GM21737 (cell line): ENCODE results near the gene RABGAP1L.
"Not testable (repeated sequence)": the region's sequence is repeated elsewhere in the genome, so short reads cannot be mapped to it uniquely, and the experiment has no call there.

Experiments used
- ATAC-seq: cut with Tn5 transposase; IDR thresholded peaks from one replicate; pipeline ENCODE4 v1.9.1; 2021; ENCODE audit warnings: mild to moderate bottlenecking, moderate library complexity; ENCODE audit not compliant: unreplicated experiment

Gene RABGAP1L

GRCh38 chr1:174642393-174642792 lies 483.1 kb downstream of the RABGAP1L start:
- no peak for ATAC-seq

GRCh38 chr1:174643206-174643605 lies 483.9 kb downstream of the RABGAP1L start:
- ATAC-seq, result no peak

GRCh38 chr1:174649572-174649971 lies 490.3 kb downstream of the RABGAP1L start:
- ATAC-seq, result not testable (repeated sequence)

GRCh38 chr1:174652569-174653280 lies 493.4 kb downstream of the RABGAP1L start:
- ATAC-seq, result no peak

- ATAC-seq, result no peak
Observed at GRCh38 chr1:174654560-174654959, 495.2 kb downstream of the RABGAP1L start.

GRCh38 chr1:174656409-174657059 lies 497.2 kb downstream of the RABGAP1L start:
- no peak for ATAC-seq

DNA sequence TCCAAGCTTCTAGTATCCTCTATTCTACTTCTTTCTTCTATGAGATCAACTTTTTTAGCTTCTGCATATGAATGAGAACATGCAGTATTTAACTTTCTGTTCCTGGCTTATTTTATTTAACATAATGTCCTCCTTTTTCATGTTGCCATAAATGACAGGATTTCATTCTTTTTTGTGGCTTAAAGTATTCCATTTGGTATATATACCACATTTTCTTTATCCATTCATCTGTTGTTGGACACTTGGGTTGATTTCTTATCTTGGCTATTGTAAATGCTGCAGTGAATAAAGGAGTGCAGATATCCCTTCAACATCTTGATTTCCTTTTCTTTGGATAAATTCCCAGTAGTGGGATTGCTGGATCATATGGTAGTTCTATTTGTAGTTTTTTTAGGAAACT lies 498.1 kb downstream of the RABGAP1L start:
- no peak for ATAC-seq

DNA sequence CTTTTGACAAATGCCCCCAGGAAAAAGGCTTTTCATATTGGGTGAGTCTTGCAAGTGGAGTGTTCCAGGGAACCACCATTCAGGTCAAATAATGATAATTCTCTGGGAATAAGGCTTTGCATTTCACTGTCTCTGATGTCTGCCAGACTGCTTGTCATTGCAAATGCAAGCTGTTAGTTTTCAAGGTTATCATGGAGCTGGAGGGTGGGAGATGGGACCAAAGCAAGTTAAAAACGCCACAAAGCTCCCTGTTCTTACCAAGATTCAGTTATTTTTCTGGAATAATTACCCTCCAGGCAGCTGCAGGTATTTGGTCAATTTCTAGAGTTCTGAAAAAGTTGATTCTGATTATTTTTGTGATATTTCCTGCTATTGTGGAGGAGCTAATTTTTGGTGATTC lies 498.6 kb downstream of the RABGAP1L start:
- ATAC-seq, result no peak

- ATAC-seq, result no peak
Observed at GRCh38 chr1:174659823-174660222, 500.5 kb downstream of the RABGAP1L start.

GRCh38 chr1:174660476-174660875 lies 501.2 kb downstream of the RABGAP1L start:
- no peak for ATAC-seq

- no peak for ATAC-seq
Observed at GRCh38 chr1:174663358-174663757, 504.0 kb downstream of the RABGAP1L start.

DNA sequence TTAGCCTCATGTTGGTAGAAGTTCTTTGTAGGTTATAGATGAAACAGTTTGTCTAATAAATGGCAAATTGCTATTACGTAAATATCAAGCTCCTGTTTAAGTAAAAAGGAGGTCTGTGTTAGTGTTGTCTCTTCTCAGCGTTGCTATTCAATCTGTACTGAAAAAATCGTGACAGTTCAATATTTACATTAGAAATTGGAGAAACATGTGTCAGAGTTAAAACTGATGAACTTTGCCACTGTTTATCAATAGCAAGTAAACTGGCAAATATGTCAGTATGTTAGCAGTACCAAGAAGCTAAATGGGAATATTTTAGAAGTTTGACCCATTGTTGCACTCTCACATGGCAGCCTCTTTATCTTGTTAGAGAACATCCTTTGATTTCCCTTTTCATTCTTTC lies 506.9 kb downstream of the RABGAP1L start:
- no peak for ATAC-seq

DNA sequence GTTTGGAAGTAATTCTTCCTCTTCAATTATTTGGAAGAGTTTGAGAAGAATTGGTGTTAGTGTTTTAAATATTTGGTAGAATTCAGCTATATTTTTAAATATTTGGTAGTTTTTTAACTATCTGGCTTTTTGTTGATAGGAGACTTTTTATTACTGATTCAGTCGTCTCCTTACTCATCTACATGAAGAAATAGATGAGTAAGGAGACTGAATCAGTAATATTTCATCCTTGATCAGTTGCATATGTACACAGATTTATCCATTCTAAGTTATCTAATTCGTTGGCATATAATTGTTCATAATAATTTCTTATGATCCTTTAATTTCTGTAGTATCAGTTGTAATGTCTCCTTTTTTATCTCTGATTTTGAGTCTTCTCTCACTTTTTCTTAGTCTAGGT lies 512.5 kb downstream of the RABGAP1L start:
- no peak for ATAC-seq

DNA sequence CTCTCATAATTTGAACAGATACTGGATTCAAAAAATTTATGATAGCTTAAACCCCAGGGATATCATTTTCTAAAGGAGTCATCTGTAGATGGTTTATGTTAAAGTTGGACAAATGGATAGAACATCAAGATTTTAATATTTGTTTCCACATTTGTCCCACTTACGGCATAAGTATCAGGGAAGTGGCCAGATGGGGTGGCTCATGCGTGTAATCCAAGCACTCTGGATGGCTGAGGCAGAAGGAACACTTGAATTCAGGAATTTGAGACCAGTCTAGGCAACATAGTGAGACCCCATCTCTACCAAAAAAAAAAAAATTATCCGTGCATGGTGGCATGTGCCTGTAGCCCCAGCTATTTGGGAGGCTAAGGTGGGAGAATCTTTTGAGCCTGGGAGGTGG lies 517.5 kb downstream of the RABGAP1L start:
- ATAC-seq, result no peak

DNA sequence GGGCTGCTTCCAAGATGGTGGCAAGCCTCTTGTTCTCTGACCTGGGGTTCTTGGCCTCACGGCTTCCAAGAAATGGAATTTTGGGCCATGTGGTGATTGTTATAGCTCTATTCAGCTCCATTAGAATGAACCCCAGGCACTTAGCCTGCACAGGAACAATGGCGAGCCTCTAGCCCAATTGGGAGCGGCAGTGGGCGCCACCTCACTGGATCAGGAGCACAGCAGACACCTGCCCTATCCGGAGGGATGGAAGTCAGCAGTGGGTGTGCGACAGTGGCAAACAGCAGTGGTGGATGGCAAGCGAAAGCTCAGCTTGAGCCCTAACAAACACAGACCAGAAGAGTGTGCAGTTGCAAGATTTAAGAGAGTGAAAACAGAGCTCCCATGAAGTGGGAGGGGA lies 519.3 kb downstream of the RABGAP1L start:
- no peak for ATAC-seq

- no peak for ATAC-seq
Observed at GRCh38 chr1:174680101-174680500, 520.8 kb downstream of the RABGAP1L start.

- ATAC-seq, result no peak
Observed at GRCh38 chr1:174682419-174683008, 523.2 kb downstream of the RABGAP1L start.

DNA sequence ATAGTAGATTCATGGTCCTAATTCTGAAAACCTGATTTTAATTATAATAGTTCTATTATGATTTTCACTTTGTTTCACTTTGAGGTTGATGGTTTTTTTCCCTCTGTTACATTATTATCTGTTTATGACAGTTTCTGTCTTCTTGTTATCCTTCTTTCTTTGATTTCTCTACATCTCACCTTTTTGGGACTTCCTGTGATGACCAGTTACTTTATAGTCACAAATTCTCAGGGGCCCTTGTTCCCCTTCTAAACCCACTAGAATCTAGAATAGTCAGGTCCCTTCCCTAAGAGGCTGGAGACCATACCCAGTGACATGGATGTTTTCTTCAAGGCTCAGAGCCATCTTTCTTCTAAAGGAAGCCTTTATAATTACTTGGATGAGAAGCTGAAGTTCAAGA lies 526.9 kb downstream of the RABGAP1L start:
- no peak for ATAC-seq

DNA sequence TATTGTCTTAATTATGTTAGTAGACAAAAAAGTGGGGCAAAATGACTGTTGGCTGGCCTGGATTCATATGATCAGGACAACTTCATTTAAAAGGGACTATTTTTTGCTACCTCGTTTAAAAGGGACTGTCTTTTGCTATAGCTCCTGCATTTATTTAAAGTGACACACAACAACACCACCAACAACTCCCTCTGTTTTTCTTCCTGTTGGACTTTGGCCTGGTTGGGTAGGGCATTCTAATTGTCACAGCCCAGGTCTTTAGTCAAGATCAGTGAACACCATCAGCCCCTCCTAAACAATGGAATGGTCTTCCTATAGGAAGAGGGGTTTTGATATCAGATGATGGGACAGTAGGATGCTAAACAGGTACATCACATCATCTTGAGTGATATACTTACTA lies 530.2 kb downstream of the RABGAP1L start:
- ATAC-seq, result no peak

DNA sequence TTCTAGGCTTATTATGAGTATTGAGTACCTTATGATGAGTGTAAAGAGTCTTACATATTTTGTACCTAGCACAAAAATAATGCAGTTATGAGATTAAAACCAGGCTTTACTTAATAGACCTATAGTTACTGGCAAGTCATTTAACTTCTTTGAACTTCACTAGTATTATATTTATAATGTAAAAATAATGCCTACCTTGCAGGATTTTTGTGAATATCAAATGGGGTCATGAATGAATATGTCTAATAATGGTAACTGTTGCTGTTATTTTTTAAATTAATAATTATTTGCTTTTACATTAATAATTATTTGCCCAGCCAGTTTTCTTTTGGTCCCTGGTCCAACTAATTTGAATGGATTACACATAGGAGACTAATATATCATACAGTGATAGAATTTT lies 530.9 kb downstream of the RABGAP1L start:
- ATAC-seq, result no peak

DNA sequence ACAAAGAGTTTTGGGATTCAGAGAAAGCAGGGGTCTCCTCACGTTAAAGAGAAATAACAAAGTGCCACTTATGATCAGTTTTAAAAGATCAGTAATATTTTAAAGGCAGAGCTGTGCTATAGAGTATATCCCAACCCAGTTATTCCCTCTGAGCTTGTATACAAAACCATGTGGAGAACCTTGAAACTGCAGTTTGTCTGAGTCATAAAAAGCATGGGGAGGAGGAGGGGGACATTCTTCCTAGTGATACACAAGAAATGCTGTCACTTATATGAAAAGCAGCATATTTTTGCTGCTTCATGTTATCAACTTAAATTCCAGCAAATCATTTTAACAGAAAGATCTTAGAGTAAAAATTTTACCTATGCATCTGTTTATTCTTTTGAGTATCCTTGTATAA lies 533.0 kb downstream of the RABGAP1L start:
- no peak for ATAC-seq

- no peak for ATAC-seq
Observed at GRCh38 chr1:174693085-174693484, 533.8 kb downstream of the RABGAP1L start.
